ENCODE data around the gene CTNNA3. TPM values are rescaled to one million over a fixed set of nuclear protein-coding genes. Genes with fewer than 3 reads are reported as not detected.

Gene CTNNA3
- total and polyA plus RNA-seq, 2 donors = 2.0 to 26.1 TPM

DNA sequence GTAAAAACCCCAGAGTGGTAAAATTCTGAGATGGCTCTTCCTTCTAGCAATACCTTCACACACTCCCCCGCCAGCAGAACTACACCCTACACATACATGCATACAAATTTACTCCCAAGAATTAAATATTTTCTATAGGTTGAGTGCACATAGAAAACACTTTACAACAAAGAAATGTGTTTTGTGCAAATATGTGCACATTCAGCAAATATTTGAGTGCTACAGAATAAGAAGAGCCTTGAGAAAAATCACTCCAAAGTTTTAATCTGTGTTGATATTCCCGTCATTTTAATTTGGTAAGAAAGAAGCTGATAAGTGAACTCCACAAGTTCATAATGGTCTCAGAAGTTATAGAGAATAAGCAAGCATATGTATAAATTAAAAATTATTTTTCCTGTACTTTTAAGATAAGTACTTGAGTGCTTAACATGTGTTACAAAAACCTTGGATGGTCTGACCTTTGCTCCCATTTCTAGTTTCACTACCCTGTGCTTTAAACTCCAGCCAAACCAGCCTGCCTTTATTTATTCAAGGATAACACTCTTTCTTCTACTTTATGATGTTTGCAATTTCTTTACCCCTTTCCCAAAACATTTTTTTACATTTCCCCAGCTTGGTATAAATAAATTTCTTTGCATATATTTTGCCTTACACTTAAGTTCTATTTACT lies 1503.7 kb downstream of the CTNNA3 start:
- no peak overlapping the region for H3K4me3 ChIP-seq (ENCODE audit: low read depth, low read length)
- no peak overlapping the region for H3K27ac ChIP-seq (ENCODE audit: low read depth)
- no peaks in the 10 kb centered on the region for H3K36me3 ChIP-seq (ENCODE audit: insufficient read depth)
- H3K4me1 ChIP-seq (ENCODE audit: insufficient read depth) = no peaks in the 10 kb centered on the region
- WGBS = 73% methylated on average over 2 of the region's 2 CpGs
- DNase-seq (ENCODE audit: extremely low spot score) = no peak

DNA sequence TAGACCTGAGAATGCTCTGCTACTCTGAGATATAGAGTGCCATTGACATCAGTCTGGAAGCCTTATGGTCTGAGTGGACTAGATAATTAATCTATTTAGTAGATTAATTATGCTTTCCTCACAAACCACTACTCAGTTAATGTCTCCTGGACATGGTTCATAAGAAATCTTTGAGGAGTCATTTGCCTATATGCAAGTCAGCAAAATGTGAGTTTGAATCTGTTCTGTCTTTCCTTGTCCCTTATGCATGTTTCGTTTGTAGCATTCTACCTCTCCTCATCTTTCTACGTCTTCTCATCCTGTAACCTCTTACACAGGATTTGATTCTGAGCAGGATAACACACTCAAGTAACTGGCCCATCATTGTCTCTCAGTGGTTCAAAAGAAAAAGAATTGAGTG lies 1505.6 kb downstream of the CTNNA3 start:
- Histone ChIP-seq H3K4me3 (ENCODE audit: low read depth, low read length) (no peak overlapping the region), H3K36me3 (ENCODE audit: insufficient read depth) (no peaks in the 10 kb centered on the region), H3K27ac (ENCODE audit: low read depth) (no peak overlapping the region), H3K4me1 (ENCODE audit: insufficient read depth) (no peaks in the 10 kb centered on the region)
- 94% methylated on average over 2 of the region's 2 CpGs for WGBS
- DNase-seq (ENCODE audit: extremely low spot score) = no peak

DNA sequence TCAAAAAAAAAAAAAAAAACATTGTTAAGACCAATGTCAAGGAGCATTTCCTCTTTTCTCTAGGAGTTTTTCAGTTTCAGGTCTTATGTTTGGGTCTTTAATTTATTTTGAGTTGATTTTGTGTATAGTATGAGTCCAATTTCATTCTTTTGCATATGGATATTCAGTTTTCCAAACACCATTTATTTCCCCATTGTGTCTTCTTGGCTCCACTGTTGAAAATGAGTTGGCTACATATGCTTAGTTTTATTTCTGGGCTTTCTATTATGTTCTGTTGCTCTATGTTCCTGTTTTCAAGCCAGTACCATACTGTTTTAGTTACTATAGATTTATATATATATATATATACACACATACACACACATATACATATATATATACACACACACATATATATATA lies 1506.7 kb downstream of the CTNNA3 start:
- Histone ChIP-seq H3K4me1 (ENCODE audit: insufficient read depth) (no peaks in the 10 kb centered on the region), H3K27ac (ENCODE audit: low read depth) (no peak overlapping the region), H3K36me3 (ENCODE audit: insufficient read depth) (no peaks in the 10 kb centered on the region), H3K4me3 (ENCODE audit: low read depth, low read length) (no peak overlapping the region)
- no peak for DNase-seq (ENCODE audit: extremely low spot score)

GRCh38 chr10:66187053-66187733 lies 1508.8 kb downstream of the CTNNA3 start:
- Histone ChIP-seq H3K27ac (ENCODE audit: low read depth) (no peak overlapping the region), H3K4me3 (ENCODE audit: low read depth, low read length) (no peak overlapping the region), H3K4me1 (ENCODE audit: insufficient read depth) (no peaks in the 10 kb centered on the region), H3K36me3 (ENCODE audit: insufficient read depth) (no peaks in the 10 kb centered on the region)
- no peak for DNase-seq (ENCODE audit: extremely low spot score)
- WGBS = 51% methylated on average over 3 of the region's 3 CpGs

DNA sequence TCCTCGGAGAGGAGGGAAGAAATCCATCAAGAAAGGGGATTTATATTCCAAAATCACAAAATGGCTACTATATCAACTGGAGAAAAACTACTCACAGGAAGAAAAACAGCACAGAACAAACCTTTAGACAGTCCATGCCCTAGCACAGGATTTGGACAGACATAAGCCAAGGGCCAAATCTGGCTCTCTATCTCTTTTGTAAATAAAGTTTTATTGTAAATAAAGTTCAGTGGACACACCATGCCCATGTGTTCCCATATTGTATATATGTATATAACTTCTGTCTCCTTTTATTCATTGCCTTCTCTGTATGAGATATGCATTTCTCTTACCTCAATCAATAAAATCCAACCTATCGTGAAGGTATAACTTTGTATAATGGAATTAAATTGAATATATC lies 1513.0 kb downstream of the CTNNA3 start:
- no peaks in the 10 kb centered on the region for H3K36me3 ChIP-seq (ENCODE audit: insufficient read depth)
- H3K4me1 ChIP-seq (ENCODE audit: insufficient read depth) = no peaks in the 10 kb centered on the region
- H3K4me3 ChIP-seq (ENCODE audit: low read depth, low read length) = no peak overlapping the region
- no peak overlapping the region for H3K27ac ChIP-seq (ENCODE audit: low read depth)
- no peak for DNase-seq (ENCODE audit: extremely low spot score)
- 94% methylated on average over 2 of the region's 2 CpGs for WGBS

GRCh38 chr10:66180581-66181318 lies 1515.2 kb downstream of the CTNNA3 start:
- no peak overlapping the region for H3K4me3 ChIP-seq (ENCODE audit: low read depth, low read length)

GRCh38 chr10:66180021-66180420 lies 1516.0 kb downstream of the CTNNA3 start:
- H3K27ac ChIP-seq (ENCODE audit: low read depth) = no peak overlapping the region
- H3K36me3 ChIP-seq (ENCODE audit: insufficient read depth) = no peaks in the 10 kb centered on the region
- no peaks in the 10 kb centered on the region for H3K4me1 ChIP-seq (ENCODE audit: insufficient read depth)
- DNase-seq (ENCODE audit: extremely low spot score) = no peak
- 57% methylated on average over 3 of the region's 3 CpGs for WGBS
- no peak overlapping the region for H3K4me3 ChIP-seq (ENCODE audit: low read depth, low read length)

More at GRCh38 chr10:66180581-66181318, 1515.2 kb downstream of the CTNNA3 start:
- Histone ChIP-seq H3K36me3 (ENCODE audit: insufficient read depth) (no peaks in the 10 kb centered on the region), H3K27ac (ENCODE audit: low read depth) (no peak overlapping the region), H3K4me1 (ENCODE audit: insufficient read depth) (no peaks in the 10 kb centered on the region)
- DNase-seq (ENCODE audit: extremely low spot score) = peak; percentile 35
- WGBS = 48% methylated on average over 5 of the region's 5 CpGs

DNA sequence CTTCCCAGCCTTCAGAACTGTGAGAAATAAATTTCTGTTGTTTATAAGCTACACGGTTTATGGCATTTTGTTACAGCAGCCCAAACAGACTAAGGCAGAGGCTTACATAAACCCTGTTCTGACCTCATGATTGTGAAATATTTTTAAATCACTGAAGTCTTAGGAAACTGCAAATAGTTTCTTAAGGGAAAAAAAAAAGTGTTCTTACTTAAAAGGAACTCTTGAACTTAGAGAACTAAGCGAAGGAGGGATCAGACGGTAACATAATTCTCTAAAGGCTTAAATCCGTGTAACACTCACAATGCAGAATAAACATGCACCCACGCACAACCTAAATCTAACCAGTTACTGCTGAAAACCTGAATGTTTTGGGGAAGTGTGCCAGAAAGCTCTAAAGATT lies 1519.2 kb downstream of the CTNNA3 start:
- no peak overlapping the region for H3K27ac ChIP-seq (ENCODE audit: low read depth)
- WGBS = 63% methylated on average over 5 of the region's 5 CpGs
- no peaks in the 10 kb centered on the region for H3K36me3 ChIP-seq (ENCODE audit: insufficient read depth)
- H3K4me1 ChIP-seq (ENCODE audit: insufficient read depth) = no peaks in the 10 kb centered on the region
- H3K4me3 ChIP-seq (ENCODE audit: low read depth, low read length) = no peak overlapping the region
- no peak for DNase-seq (ENCODE audit: extremely low spot score)

DNA sequence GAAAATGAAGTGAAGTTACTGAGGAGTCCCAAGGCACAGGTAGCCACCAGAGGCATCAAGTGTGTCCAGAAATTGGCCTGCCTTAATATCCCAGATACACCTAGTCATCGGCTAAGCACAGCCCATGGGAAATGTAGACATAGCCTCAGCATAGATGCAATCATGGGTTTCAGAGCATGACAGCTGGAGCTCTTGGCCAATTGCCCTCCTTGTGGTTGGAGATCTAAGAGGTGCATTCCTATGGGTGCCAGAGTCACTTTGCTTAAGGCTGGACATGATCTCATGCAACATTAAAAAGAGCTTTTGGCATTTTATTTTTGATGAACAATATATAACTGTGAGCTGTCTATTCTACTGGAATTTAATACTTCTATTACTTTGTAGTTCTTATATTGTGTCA lies 1528.2 kb downstream of the CTNNA3 start:
- no peak for DNase-seq (ENCODE audit: extremely low spot score)

DNA sequence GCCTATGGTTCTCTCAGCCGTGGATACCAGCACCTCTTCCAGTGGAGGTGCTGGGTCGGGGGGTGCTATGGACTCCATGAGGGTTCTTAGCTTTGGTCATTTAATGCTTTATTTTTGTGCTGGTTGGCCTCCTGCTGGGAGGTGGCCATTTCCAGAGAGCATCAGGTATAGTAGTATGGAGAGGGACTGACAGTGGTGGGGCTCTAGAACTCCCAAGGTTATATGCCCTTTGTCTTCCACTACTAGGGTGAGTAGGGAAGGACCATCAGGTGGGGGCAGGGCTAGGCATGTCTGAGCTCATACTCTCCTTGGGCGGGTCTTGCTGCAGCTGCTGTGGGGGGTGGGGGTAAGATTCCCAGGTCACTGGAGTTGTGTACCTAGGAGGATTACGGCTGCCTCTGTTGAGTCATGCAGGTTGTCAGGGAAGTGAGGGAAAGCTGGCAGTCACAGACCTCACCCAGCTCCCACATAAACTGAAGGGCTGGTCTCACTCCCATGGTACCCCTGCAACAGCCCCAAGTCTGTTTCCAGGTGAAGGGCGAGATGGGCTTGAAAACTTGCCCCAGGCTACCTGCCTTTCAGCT lies 1533.3 kb downstream of the CTNNA3 start:
- Histone ChIP-seq H3K27ac (ENCODE audit: low read depth) (no peak overlapping the region), H3K4me3 (ENCODE audit: low read depth, low read length) (no peak overlapping the region), H3K4me1 (ENCODE audit: insufficient read depth) (no peaks in the 10 kb centered on the region), H3K36me3 (ENCODE audit: insufficient read depth) (no peaks in the 10 kb centered on the region)
- no peak for DNase-seq (ENCODE audit: extremely low spot score)
- WGBS = 91% methylated on average over 5 of the region's 5 CpGs

More for the DNA sequence above, 1528.2 kb downstream of the CTNNA3 start:
- Histone ChIP-seq H3K4me3 (ENCODE audit: low read depth, low read length) (no peak overlapping the region), H3K4me1 (ENCODE audit: insufficient read depth) (no peaks in the 10 kb centered on the region), H3K27ac (ENCODE audit: low read depth) (no peak overlapping the region), H3K36me3 (ENCODE audit: insufficient read depth) (no peaks in the 10 kb centered on the region)
- 84% methylated on average over 1 of the region's 1 CpG for WGBS

- Histone ChIP-seq H3K4me1 (ENCODE audit: insufficient read depth) (no peaks in the 10 kb centered on the region), H3K27ac (ENCODE audit: low read depth) (no peak overlapping the region), H3K4me3 (ENCODE audit: low read depth, low read length) (no peak overlapping the region), H3K36me3 (ENCODE audit: insufficient read depth) (no peaks in the 10 kb centered on the region)
- DNase-seq (ENCODE audit: extremely low spot score) = no peak
- 32% methylated on average over 2 of the region's 2 CpGs for WGBS
Observed at GRCh38 chr10:66151346-66151745, 1544.6 kb downstream of the CTNNA3 start.

GRCh38 chr10:66148312-66148711 lies 1547.7 kb downstream of the CTNNA3 start:
- H3K4me1 ChIP-seq (ENCODE audit: insufficient read depth) = no peaks in the 10 kb centered on the region
- WGBS = 67% methylated on average over 3 of the region's 3 CpGs

GRCh38 chr10:66144016-66144415 lies 1552.0 kb downstream of the CTNNA3 start:
- Histone ChIP-seq H3K4me1 (ENCODE audit: insufficient read depth) (no peaks in the 10 kb centered on the region), H3K27ac (ENCODE audit: low read depth) (no peak overlapping the region), H3K36me3 (ENCODE audit: insufficient read depth) (no peaks in the 10 kb centered on the region), H3K4me3 (ENCODE audit: low read depth, low read length) (no peak overlapping the region)
- WGBS = 76% methylated on average over 2 of the region's 2 CpGs
- DNase-seq (ENCODE audit: extremely low spot score) = no peak

More at GRCh38 chr10:66148312-66148711, 1547.7 kb downstream of the CTNNA3 start:
- H3K27ac ChIP-seq (ENCODE audit: low read depth) = no peak overlapping the region
- no peaks in the 10 kb centered on the region for H3K36me3 ChIP-seq (ENCODE audit: insufficient read depth)
- no peak overlapping the region for H3K4me3 ChIP-seq (ENCODE audit: low read depth, low read length)
- no peak for DNase-seq (ENCODE audit: extremely low spot score)

Data from urinary bladder (tissue), 4 donors.